ENCODE data around the gene ATP5MC2. TPM values are rescaled to one million over a fixed set of nuclear protein-coding genes. Genes with fewer than 3 reads are reported as not detected.
A peak's percentile ranks its signal among the peaks of the same experiment; 100 is the strongest.
"Not testable (repeated sequence)": the region's sequence is repeated elsewhere in the genome, so short reads cannot be mapped to it uniquely, and the experiment has no call there.

ATP5MC2 gene
- total RNA-seq, 1 donor = 563 TPM

DNA sequence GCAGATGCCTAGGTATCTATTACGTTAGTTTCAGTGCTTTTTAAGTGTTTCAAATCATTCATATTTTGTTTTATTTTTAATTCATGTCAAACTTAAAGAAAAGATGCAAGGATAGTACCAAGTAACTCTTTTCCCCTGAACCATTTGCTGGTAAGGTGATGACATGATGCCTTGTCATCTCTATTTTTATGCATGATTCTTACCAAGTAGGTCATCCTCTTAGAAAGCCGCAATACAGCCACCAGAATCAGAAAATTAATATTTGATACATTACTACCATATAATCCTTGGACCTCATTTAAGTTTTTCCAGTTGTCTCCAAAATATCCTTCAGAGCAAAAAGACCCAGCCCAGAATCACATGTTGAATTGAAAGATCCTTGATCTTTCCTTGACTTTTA is 22.3 kb downstream of the ATP5MC2 start:
- DNase-seq (ENCODE audit: low read depth in 2 of 3, low spot score in 2 of 3) = no peak

DNA sequence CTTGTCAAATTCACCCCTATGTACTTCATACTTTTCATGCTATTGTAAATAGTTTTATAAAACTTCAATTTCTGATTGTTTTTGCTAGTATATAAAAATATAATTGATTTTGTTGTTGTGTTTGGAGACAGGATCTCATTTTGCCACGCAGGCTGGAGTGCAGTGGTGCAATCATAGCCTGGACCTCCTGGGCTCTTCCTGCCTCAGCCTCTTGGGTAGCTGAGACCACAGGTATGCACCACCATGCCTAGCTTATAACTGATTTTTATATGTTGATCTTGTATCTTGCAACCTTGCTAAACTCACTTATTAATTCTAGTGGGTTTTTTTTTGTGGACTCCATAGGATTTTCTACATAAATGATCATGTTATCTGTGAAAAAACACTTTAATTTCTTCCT is 23.5 kb downstream of the ATP5MC2 start:
- no peak for DNase-seq (ENCODE audit: low read depth in 2 of 3, low spot score in 2 of 3)

DNA sequence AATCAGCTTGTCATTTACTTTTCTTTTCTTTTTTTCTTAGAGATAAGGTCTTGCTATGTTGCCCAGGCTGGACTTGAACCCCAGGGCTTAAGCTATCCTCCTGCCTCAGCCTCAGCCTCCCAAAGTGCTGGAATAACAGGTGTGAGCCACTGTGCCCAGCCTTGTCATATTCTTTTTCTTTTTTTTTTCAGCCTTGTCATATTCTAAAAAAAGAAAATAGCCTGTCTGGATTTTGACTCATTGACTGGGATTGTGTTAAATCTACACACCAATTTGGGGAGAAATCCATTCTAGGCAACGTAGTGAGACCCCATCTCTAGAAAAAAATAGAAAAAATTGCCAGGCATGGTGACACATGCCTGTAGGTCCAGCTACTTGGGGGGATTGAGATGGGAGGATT is 24.1 kb downstream of the ATP5MC2 start:
- no peak for DNase-seq (ENCODE audit: low read depth in 2 of 3, low spot score in 2 of 3)

DNA sequence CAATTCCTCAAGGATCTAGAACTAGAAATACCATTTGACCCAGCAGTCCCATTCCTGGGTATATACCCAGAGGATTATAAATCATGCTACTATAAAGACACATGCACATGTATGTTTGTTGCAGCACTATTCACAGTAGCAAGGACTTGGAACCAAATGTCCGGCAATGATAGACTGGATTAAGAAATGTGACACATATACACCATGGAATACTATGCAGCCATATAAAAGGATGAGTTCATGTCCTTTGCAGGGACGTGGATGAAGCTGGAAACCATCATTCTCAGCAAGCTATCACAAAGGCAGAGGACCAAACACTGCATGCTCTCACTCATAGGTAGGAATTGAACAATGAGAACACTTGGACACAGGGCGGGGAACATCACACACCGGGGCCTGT is 29.6 kb downstream of the ATP5MC2 start:
- DNase-seq (ENCODE audit: low read depth in 2 of 3, low spot score in 2 of 3) = not testable (repeated sequence)

- DNase-seq (ENCODE audit: low read depth in 2 of 3, low spot score in 2 of 3) = no peak
Observed at GRCh38 chr12:53645165-53645564, 30.7 kb downstream of the ATP5MC2 start.

DNA sequence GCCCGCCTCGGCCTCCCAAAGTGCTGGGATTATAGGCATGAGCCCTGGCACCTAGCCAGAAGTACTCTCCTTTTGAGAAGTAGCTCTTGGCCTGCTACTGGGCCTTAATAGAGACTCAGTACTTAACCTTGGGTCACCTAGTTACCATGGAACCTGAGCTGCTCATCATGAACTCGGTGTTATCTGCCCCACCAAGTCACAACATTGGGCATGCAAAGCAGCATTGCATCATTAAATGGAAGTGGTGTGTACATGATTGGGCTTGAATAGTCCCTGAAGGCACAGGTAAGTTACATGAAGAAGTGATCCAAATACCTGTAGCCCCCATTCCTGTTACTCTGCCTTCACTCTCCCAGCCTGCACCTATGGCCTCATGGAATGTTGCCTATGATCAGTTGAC is 31.8 kb downstream of the ATP5MC2 start:
- DNase-seq (ENCODE audit: low read depth in 2 of 3, low spot score in 2 of 3) = no peak

GRCh38 chr12:53643232-53643979 is 32.5 kb downstream of the ATP5MC2 start:
- no peak for DNase-seq (ENCODE audit: low read depth in 2 of 3, low spot score in 2 of 3)

DNA sequence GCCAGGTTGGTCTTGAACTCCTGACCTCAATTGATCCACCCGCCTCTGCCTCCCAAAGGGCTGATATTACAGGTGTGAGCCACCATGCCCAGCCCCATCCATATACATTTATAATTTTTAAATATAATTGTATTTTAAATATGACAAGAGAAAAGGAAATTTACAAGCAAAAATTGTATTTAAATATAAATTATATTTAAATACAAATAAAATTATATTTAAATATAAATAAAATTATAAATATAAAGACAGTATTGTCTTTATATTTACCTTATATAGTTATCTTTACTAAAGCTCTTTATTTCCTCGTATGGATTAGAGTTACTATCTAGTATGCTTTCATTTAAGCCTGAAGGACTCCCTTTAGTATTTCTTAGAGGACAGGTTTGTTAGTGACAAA is 37.8 kb downstream of the ATP5MC2 start:
- DNase-seq (ENCODE audit: low read depth in 2 of 3, low spot score in 2 of 3) = no peak

DNA sequence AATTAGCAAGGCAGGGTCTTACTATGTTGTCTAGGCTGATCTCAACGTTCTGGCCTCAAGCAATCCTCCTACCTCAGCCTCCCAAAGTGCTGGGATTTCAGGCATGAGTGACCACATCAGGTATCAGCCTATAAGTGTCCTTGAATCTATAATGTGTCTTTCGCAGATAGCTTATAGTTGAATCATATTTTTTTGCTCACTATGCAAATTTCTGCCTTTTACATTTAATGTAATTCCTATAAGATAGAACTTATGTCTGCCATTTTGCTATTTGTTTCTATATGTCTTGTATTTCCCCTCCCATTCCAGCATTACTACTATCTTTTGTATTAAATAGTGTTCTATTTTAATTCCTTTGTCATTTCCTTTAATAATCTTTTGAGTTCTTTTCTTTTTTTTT is 39.2 kb downstream of the ATP5MC2 start:
- no peak for DNase-seq (ENCODE audit: low read depth in 2 of 3, low spot score in 2 of 3)

DNA sequence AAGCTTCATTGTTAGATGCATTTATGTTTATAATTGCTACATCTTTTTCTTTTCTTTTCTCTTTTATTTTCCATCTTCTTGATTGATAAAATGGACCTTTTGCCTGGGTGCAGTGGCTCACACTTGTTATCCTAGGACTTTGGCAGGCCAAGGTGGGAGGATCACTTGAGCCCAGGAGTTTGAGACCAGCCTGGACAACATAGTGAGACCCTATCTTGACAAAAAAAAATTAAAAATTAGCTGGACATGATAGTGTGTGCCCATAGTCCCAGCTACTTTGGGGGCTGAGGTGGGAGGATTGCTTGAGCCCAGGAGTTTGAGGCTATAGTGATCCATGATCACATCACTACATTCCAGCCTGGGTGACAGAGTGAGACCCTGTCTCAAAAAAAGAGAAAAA is 40.2 kb downstream of the ATP5MC2 start:
- DNase-seq (ENCODE audit: low read depth in 2 of 3, low spot score in 2 of 3) = not testable (repeated sequence)

DNA sequence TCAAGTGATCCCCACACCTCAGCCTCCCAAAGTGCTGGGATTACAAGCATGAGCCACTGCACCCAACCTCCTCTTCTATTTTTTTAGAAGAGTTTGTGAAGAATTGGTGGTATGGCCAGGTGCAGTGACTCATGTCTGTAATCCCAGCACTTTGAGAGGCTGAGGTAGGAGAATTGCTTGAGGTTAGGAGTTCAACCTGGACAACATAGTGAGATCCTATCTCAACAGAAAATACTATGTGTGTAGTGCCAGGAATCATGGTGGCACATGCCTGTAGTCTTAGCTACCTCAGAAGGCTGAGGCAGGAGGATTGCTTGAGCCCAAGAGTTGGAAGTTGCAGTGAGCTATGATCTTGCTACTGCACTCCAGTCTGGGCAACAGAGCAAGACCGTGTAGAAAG is 44.2 kb downstream of the ATP5MC2 start:
- no peak for DNase-seq (ENCODE audit: low read depth in 2 of 3, low spot score in 2 of 3)

DNA sequence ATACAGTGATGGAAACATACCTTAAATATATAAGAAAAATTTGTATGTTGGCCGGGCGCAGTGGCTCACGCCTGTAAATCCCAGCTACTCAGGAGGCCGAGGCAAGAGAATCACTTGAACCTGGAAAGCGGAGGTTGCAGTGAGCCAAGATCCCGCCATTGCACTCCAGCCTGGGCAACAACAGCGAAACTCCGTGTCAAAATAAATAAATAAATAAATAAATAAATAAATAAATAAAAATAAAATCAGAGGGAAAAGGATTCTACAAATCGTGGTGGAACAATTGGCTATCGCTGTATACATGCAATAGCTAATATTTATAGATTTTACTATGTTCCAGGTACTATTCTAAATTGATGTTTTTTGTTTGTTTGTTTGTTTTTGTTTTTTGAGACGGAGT is 48.0 kb downstream of the ATP5MC2 start:
- DNase-seq (ENCODE audit: low read depth in 2 of 3, low spot score in 2 of 3) = no peak

- no peak for DNase-seq (ENCODE audit: low read depth in 2 of 3, low spot score in 2 of 3)
Observed at GRCh38 chr12:53626702-53627169, 49.1 kb downstream of the ATP5MC2 start.

DNA sequence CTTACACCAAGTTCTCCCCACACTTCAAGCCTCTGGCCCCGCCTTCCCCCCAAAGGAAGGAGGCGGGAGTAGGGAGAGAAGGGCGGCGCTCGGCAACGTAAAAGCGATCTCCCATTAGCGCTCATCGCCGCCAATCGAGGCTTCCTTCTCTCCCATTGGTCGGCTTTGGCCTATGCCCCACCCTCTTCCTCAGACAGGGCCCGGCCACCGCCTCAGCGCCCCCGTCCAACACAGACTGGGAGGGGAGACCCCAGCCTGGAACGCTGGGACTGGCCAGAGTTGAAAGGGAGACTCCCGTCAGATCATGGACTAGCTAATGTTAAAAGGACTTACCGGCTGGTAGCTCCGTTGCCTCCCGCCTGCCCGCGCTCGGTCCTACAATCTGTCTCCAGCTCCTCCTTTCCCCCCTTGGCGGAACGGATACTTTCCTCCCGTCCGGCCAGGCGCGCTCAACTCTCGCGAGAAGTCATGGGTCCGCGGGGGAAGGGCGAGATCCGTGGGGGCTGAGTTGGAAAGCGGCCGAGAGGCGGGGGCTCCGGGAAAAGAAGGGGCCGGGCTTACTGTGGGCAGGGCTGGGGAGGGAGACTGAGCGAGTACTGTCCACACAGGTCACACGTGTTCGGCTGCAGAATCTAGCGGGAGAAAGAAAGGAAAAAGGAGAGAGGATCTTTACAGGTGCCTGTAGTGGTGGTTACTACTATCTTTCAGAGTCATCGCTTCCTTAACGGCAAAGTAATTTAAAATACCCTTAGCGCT is 49.8 kb downstream of the ATP5MC2 start, which contains the start of gene ATF7:
Gene ATF7 (minus strand): TSS at position 437 of the 756 bp plus-strand sequence. CDS start 25,382 bp downstream, outside the sequence.
- peak; percentile 97 to 98 (median 98) for DNase-seq (ENCODE audit: low read depth in 2 of 3, low spot score in 2 of 3)

DNA sequence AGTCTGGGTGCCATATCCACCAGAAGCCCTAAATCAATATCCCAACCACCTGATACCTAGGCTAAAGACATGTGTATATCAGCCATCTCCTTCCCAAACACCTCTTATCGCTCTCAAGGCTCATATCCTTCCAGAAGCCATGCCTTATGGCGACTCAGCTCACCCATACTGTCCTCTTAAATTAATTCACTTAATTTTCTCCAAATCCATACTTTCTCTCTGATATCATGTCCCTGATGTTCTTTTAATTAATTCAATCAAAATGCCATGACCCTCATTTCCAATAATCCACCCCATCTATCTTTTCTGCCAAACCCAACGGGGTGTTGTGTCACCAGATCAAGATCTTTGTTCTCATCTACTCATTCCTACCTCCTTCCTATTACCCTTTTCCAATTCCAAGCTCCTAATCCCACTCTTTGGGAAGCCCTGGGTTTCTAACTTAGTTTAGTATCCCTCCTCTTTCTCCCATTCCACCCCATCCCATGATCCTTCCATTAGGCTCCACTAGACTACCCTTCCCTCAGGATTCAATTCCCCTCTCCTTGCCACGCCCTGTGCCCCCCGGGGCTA is 50.4 kb downstream of the ATP5MC2 start:
- DNase-seq (ENCODE audit: low read depth in 2 of 3, low spot score in 2 of 3) = no peak

GRCh38 chr12:53624956-53625355 is 50.9 kb downstream of the ATP5MC2 start:
- DNase-seq (ENCODE audit: low read depth in 2 of 3, low spot score in 2 of 3) = no peak

DNA sequence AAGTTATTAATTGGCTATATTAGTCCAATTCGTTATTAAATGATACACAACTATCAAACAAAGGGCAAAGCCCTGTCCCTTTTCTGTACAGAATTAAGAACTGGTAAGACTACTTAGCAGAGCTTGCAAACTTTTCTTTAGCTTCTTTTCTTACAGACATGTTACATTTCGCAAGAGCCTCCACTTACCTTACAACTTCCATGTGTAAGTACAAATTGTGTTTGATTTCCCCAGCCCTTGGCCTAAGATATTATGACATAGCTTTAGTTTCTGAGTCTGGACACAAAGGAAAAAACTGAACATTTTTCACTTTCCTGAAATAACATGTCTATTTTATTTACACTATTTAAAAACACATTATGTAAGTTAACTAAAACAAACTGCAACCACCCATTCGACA is 51.4 kb downstream of the ATP5MC2 start:
- no peak for DNase-seq (ENCODE audit: low read depth in 2 of 3, low spot score in 2 of 3)

DNA sequence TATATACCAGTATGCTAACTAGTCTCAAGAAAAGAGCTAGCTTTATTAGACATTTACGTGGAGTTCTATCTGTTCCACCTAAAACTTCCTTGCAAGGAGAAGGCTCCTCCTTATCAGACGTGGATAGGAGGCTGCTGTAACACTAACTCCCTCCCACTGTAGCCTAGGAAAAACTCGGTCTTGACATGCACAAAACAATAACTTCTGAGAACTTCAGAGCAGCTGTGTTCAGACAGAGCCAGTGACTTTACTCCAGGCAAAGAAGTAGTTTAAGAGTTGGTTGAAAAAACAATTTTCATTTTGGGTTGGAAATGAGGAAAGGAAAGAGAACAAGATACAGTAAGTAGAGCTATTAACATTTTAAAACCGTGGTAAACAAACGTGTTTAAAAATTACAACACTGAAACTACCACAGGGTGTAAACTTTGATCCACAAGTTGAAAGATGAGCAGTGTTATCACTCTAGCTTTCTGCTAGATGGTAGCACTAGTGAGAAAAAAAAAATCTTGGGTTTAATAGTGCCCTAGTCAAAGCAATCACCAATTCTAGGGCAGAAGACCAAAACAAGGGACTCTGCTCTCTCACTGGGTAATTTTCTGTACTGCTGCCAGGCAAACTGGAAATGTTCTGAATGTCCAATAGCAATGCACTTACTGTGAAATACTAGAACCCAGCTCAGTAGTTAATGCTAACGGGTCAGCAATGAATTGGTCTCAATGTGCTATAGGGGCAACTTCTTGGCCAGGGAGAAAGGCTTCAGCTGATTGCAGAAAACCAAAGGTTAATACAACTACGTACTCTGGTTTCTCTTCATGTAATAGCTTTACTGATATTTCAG is 52.1 kb downstream of the ATP5MC2 start:
- DNase-seq (ENCODE audit: low read depth in 2 of 3, low spot score in 2 of 3) = no peak

GRCh38 chr12:53622724-53623123 is 53.2 kb downstream of the ATP5MC2 start:
- DNase-seq (ENCODE audit: low read depth in 2 of 3, low spot score in 2 of 3) = no peak

GRCh38 chr12:53618275-53618674 is 57.6 kb downstream of the ATP5MC2 start:
- peak in 2 of 3 donors; percentile 39 to 80 for DNase-seq (ENCODE audit: low read depth in 2 of 3, low spot score in 2 of 3)

GRCh38 chr12:53617700-53618099 is 58.2 kb downstream of the ATP5MC2 start:
- DNase-seq (ENCODE audit: low read depth in 2 of 3, low spot score in 2 of 3) = no peak
